ENCODE data around the gene LTBP1.
"Not testable (repeated sequence)": the region's sequence is repeated elsewhere in the genome, so short reads cannot be mapped to it uniquely, and the experiment has no call there.

LTBP1 gene

GRCh38 chr2:32915694-32916093, 31.1 kb upstream of the LTBP1 start:
- no peaks in the 10 kb centered on the region for H3K9me3 ChIP-seq
- no peak overlapping the region for H3K4me3 ChIP-seq
- H3K27me3 ChIP-seq, result no peaks in the 10 kb centered on the region
- no peak for DNase-seq
- no peaks in the 10 kb centered on the region for H3K4me1 ChIP-seq
- intact Hi-C loops (cut with DNase I; ENCODE audit: low total_unique reads), result no loop called here
- H3K36me3 ChIP-seq, result no peaks in the 10 kb centered on the region
- TF ChIP-seq, protein P1, sequence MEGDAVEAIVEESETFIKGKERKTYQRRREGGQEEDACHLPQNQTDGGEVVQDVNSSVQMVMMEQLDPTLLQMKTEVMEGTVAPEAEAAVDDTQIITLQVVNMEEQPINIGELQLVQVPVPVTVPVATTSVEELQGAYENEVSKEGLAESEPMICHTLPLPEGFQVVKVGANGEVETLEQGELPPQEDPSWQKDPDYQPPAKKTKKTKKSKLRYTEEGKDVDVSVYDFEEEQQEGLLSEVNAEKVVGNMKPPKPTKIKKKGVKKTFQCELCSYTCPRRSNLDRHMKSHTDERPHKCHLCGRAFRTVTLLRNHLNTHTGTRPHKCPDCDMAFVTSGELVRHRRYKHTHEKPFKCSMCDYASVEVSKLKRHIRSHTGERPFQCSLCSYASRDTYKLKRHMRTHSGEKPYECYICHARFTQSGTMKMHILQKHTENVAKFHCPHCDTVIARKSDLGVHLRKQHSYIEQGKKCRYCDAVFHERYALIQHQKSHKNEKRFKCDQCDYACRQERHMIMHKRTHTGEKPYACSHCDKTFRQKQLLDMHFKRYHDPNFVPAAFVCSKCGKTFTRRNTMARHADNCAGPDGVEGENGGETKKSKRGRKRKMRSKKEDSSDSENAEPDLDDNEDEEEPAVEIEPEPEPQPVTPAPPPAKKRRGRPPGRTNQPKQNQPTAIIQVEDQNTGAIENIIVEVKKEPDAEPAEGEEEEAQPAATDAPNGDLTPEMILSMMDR (IDR thresholded peaks at IDR 0.05), result no peak
- no peak overlapping the region for H3K27ac ChIP-seq

DNA sequence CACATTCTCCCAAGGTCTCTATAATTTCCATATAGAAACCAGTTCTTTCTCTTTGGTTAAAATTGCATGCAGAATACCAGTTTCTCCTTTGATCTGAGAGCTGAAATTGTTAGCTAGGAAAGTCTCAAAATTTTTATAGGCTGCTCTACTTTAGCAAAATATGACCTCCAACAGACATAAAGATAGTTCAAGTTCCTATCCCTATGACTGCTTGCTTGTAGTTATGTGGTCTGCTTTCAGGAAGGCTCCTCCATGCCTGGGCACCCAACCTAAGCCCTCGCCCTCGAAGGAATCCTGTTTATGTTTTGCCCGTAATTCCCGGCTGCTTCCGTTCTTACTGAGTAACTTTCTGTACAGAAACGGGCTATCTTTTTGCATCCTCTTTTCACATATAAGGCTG, 28.0 kb upstream of the LTBP1 start:
- no peak overlapping the region for H3K27ac ChIP-seq
- no peak for DNase-seq
- no peaks in the 10 kb centered on the region for H3K4me1 ChIP-seq
- no peaks in the 10 kb centered on the region for H3K9me3 ChIP-seq
- intact Hi-C loops (cut with DNase I; ENCODE audit: low total_unique reads), result no loop called here
- no peaks in the 10 kb centered on the region for H3K36me3 ChIP-seq
- no peaks in the 10 kb centered on the region for H3K27me3 ChIP-seq
- TF ChIP-seq, protein P1 (IDR thresholded peaks at IDR 0.05), result no peak
- H3K4me3 ChIP-seq, result no peak overlapping the region

DNA sequence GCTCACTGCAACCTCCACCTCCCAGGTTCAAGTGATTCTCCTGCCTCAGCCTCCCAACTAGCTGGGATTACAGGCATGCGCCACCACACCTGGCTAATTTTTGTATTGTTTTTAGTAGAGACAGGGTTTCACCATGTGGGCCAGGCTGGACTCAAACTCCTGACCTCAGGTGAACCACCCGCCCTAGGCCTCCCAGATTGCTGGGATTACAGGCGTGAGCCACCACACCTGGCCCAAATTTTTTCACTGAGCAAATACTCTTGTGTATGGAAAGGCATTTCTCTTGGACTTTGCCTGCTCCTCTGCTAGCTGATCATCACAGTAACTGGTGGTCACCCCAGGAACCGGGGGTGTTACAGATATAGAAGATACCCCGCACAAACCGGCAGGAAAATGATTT, 26.9 kb upstream of the LTBP1 start:
- H3K4me1 ChIP-seq; DNase-seq; intact Hi-C loops (cut with DNase I; ENCODE audit: low total_unique reads): not testable (repeated sequence)

DNA sequence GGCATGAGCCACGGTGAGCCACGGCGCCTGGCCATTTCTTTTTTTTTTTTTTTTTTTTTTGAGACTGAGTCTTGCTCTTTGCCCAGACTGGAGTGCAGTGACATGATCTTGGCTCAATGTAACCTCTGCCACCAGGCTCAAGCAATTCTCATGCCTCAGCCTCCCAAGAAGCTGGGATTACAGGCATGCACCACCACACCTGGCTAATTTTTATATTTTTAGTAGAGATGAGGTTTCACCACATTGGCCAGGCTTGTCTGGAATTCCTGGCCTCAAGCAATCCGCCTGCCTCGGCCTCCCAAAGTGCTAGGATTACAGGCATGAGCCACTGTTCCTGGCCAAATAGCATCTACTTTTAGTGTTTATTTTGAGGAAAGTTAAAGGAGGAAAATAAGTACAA, 25.3 kb upstream of the LTBP1 start:
- H3K27ac ChIP-seq; DNase-seq; H3K4me1 ChIP-seq; H3K4me3 ChIP-seq; H3K36me3 ChIP-seq; intact Hi-C loops (cut with DNase I; ENCODE audit: low total_unique reads); H3K27me3 ChIP-seq; H3K9me3 ChIP-seq: not testable (repeated sequence)

More for the DNA sequence above, 26.9 kb upstream of the LTBP1 start:
- not testable (repeated sequence) for H3K4me3 ChIP-seq, H3K27me3 ChIP-seq, H3K27ac ChIP-seq, H3K36me3 ChIP-seq, H3K9me3 ChIP-seq

- no peak for DNase-seq
- Histone ChIP-seq H3K4me3 (no peak overlapping the region), H3K4me1 (no peaks in the 10 kb centered on the region), H3K27ac (no peak overlapping the region), H3K27me3 (peaks cover 0 to 2% of the 10 kb centered on the region in 2 donors), H3K9me3 (no peaks in the 10 kb centered on the region), H3K36me3 (no peaks in the 10 kb centered on the region)
- intact Hi-C loops (cut with DNase I; ENCODE audit: low total_unique reads), result no loop called here
- TF ChIP-seq, protein P1 (IDR thresholded peaks at IDR 0.05), result no peak
Observed at GRCh38 chr2:32922501-32922900, 24.3 kb upstream of the LTBP1 start.

DNA sequence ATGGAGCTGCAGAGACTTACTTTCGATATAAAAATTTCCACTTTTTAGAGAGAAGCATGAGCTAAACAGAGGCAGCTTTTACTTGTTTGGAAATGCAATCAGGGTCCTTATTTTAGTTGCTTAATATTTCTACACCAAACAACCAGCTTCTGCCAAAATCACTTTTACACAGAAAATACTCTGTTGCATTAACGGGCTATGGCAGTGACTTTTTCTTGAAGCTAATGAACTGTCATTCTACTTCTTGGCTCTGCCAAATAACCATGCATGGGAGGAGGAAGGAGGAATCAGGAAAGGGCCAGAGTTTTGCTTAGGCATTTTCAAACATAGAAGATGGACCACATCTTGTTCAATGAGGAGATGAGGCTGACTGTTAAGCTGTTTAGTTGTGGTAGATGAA, 23.6 kb upstream of the LTBP1 start:
- Histone ChIP-seq H3K27me3 (peaks cover 0 to 2% of the 10 kb centered on the region in 2 donors), H3K36me3 (no peaks in the 10 kb centered on the region), H3K4me1 (no peaks in the 10 kb centered on the region), H3K27ac (no peak overlapping the region), H3K4me3 (no peak overlapping the region), H3K9me3 (no peaks in the 10 kb centered on the region)
- no peak for DNase-seq
- TF ChIP-seq, protein P1 (IDR thresholded peaks at IDR 0.05), result no peak
- intact Hi-C loops (cut with DNase I; ENCODE audit: low total_unique reads), result no loop called here

GRCh38 chr2:32925283-32925815, 21.4 kb upstream of the LTBP1 start:
- DNase-seq, result no peak
- Histone ChIP-seq H3K27me3 (peaks cover 0 to 2% of the 10 kb centered on the region in 2 donors), H3K27ac (no peak overlapping the region), H3K4me1 (no peaks in the 10 kb centered on the region), H3K36me3 (no peaks in the 10 kb centered on the region), H3K9me3 (no peaks in the 10 kb centered on the region), H3K4me3 (no peak overlapping the region)
- intact Hi-C loops (cut with DNase I; ENCODE audit: low total_unique reads), result no loop called here
- TF ChIP-seq, protein P1 (IDR thresholded peaks at IDR 0.05), result no peak
